ENCODE results near the gene METTL15.
"Not testable (repeated sequence)": the region's sequence is repeated elsewhere in the genome, so short reads cannot be mapped to it uniquely, and the experiment has no call there.

Gene METTL15

DNA sequence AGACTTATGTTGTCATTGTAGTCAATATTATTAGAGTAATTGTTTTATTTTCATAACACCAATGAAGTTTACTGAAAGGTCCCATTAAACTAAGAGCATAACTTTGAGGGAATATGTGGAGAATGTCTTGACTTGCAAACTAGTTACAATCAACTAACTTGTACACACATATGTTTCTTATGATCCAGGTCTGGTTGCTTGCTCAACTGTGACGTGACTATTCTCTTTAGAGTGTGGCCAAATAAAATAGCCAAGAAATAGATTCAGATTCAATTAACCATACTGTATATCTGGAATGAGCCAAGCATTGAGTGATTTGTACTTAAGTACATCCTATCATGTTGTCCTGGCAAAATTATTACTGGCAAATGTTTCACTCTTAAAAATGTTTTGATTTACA, 101.7 kb downstream of the METTL15 start:
- no peak for DNase-seq (ENCODE audit: low read depth)

GRCh38 chr11:28222063-28222462, 113.9 kb downstream of the METTL15 start:
- DNase-seq (ENCODE audit: low read depth) = not testable (repeated sequence)

DNA sequence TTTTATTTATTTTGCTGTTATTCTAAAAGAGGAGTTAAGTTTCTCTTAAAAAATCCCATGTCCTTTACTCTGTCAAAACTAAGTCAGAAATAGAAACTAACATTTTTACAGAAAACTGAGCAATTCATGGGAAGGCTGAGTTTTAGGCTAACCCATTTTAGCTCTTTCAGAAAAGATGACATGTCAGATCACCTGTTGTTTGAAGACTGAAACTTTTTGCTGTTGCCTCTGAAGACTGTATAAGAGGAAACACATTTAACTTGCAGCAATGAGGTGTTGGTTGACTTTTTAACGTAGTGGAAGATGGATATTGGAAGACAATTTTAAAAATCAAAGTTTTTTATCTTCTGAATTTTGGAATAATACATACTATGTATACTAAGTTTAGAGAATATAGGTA, 115.4 kb downstream of the METTL15 start:
- DNase-seq (ENCODE audit: low read depth) = no peak

DNA sequence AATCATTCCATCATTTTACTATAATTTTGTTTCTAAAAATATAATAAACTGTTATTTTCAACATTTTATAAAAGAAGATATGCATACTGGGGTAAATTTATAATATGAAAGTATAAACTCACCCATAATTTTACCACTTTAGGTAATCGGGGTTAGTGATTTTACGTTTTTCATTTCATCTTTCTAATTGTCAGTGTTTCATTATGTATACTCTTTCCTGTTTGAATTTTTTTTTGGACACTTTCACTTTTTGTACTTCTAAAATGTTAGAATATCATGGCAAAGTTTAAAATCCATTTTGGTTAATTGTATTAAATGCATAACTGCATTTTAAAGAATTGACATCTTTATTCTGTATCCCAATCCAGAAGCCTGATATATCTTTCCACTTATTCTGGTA, 115.8 kb downstream of the METTL15 start:
- DNase-seq (ENCODE audit: low read depth) = no peak

- no peak for DNase-seq (ENCODE audit: low read depth)
These were observed 119.3 kb downstream of the METTL15 start for GRCh38 chr11:28227460-28227859.

DNA sequence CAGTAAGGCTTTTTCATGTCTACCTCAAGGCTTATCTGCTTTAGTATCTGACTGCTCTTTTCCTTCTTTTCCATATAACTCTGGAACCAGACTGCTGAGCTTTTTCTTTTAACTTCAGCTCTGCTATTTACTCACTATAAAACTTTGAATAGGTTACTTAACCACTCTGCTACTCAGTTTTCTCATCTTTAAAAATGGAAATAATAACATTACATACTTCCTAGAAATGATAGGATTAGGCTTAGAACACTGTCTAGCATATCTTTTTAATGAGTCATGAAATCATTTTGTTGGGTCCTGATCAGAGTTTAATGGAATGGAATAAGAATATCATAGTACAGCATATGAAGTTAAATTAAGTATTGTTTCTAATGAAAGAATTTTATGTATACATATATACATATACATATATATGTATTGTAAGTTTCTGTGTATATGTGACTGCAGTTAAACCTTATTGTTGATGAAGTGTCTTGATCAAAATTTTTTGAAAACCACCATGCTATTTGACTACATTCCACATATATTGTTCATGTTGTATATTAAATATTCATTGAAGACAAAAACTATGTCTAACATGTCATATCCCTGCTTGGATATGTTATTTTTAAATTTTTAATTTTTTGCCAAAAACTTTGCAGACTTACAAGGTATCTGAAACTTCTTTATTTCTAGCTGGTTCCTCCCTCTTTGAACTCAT, 120.2 kb downstream of the METTL15 start:
- DNase-seq (ENCODE audit: low read depth) = no peak

GRCh38 chr11:28231475-28231874, 123.3 kb downstream of the METTL15 start:
- DNase-seq (ENCODE audit: low read depth) = no peak

DNA sequence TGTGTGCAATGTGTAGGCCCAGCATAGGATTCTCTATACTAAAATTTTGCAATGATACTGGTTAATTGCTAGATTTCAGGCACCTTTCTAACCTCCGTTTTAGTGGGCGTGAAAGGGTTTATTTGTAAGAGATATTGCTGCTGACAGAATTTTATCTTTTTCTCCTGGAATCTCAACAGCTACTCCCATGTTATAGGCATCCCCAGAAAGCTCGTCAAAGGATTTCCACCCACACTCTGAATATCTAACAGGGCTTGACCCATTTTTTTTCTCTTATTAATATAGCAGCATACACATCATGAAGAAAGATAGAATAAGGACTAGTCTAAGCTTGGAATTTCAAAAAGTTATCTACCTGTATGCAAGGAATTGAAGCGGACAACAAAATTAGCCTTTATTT, 124.5 kb downstream of the METTL15 start:
- DNase-seq (ENCODE audit: low read depth) = no peak

DNA sequence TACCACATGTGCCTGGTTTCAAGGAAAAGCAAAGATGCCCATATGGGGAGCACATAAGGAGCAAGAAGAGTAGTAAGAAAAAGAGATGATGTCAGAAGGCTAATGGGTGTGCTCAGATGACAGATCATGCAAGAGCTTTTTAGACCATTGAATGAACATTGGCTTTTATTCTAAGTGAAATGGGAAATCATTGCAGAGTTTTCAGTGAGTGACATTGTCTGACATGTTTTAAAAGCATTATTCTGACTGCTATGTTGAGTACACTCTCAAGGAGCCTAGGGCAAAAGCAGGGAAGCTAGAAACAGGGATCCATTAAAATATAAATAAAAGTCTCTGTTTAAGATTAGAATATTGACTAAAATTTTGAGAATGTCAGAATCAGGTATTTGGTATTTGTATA, 133.6 kb downstream of the METTL15 start:
- no peak for DNase-seq (ENCODE audit: low read depth)

GRCh38 chr11:28242596-28242995, 134.4 kb downstream of the METTL15 start:
- no peak for DNase-seq (ENCODE audit: low read depth)

GRCh38 chr11:28243061-28243460, 134.9 kb downstream of the METTL15 start:
- no peak for DNase-seq (ENCODE audit: low read depth)

DNA sequence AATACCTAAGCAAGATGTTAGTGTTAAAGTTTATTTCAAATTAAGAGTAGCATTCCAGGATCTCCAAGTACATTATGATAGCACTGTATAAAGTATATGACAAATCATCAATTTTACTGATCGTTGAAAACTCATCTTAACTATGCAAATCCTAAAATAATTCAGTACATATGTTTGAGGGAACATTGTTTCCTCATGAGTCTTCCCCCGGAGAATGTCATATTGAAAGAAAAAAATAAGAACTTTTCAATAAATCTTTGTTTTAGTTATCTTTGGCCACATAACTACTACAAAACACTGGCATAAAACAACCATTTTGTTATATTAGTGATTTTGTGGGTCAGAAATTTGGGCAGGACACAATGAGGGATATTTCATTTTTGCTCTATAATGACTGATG, 135.4 kb downstream of the METTL15 start:
- DNase-seq (ENCODE audit: low read depth) = no peak

GRCh38 chr11:28245131-28245530, 136.9 kb downstream of the METTL15 start:
- no peak for DNase-seq (ENCODE audit: low read depth)

GRCh38 chr11:28250192-28250591, 142.0 kb downstream of the METTL15 start:
- DNase-seq (ENCODE audit: low read depth) = no peak

DNA sequence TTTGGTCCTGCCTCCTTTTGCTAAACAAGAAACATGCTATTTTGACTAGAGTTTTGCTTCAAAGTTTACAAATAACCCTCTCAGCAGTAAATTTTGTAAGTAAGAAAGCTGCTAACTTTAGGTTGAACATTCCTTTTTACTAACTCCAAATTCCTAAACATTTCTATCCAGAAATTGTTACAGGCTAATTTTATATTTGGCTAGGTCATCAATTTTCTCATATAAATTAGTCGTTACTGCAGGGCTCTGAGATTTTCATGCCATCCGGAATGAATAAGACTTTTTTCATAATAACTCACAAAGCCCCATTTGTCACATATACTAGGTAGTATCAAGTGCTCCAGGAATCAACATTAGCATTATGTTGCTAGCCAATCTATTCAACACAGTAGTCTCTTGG, 143.1 kb downstream of the METTL15 start:
- no peak for DNase-seq (ENCODE audit: low read depth)

DNA sequence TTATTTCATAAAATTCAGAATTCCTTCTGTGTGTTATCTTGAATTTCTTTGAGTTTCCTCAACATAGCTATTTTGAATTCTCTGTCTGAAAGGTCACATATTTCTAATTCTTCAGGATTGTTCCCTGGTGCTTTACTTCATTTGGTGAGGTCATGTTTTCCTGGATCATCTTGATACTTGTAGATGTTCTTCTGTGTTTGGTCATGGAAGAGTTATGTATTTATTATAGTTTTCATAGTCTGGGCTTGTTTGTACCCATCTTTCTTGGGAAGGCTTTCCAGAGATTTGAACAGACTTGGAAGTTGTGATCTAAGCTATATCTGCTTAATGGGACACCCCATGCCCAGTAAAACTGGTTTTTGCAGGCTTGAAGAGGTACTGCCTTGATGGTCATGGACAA, 149.6 kb downstream of the METTL15 start:
- DNase-seq (ENCODE audit: low read depth) = no peak

- DNase-seq (ENCODE audit: low read depth) = no peak
These were observed 151.1 kb downstream of the METTL15 start for GRCh38 chr11:28259177-28259843.

- DNase-seq (ENCODE audit: low read depth) = no peak
These were observed 160.7 kb downstream of the METTL15 start for GRCh38 chr11:28268925-28269324.

GRCh38 chr11:28269586-28269985, 161.4 kb downstream of the METTL15 start:
- DNase-seq (ENCODE audit: low read depth) = no peak

DNA sequence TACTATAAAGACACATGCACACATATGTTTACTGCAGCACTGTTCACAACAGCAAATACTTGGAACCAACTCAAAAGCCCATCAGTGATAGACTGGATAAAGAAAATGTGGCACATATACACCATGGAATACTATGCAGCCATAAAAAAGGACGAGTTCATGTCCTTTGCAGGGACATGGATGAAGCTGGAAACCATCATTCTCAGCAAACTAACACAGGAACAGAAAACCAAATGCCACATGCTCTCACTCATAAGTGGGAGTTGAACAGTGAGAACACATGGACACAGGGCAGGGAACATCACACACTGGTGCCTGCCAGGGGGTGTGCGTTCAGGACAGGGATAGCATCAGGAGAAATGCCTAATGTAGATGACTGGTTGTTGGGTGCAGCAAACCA, 164.1 kb downstream of the METTL15 start:
- not testable (repeated sequence) for DNase-seq (ENCODE audit: low read depth)

DNA sequence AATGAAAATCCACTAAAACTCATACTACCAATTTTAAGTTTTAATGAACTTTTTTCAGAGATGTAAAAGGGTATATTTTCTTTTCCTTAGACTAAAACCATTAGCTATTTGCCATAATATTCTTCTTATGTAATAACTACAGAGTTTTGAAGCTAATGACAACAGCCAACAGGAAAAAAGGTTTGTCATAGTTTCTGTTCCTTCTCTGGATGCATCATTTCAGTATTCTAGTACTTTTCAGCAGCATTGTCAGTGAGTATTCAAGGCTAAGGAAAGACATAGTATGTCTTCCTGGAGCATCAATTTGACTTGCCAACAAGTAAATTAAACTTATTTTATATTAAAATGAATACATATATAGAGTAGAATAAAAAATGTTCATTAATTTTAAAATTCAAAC, 166.0 kb downstream of the METTL15 start:
- no peak for DNase-seq (ENCODE audit: low read depth)

DNA sequence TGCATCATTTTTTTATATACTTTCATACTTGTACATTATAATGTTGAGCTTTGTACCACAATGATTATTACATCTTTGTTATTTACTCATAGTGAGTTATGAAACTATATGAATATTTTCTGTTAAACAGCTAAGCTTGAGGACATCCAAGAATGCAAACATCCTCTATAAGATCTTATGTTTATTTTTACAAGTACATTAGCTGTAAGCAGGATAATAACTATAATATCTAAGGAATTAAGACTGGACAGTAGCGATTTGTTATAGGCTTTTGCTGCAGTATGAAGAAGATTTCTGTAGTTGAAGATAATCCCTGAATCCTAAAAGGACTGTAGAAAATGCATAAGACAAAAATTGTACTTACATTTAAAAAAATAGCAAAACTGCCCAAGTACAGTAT, 176.0 kb downstream of the METTL15 start:
- no peak for DNase-seq (ENCODE audit: low read depth)

GRCh38 chr11:28289444-28289843, 181.3 kb downstream of the METTL15 start:
- DNase-seq (ENCODE audit: low read depth) = no peak

- DNase-seq (ENCODE audit: low read depth) = not testable (repeated sequence)
These were observed 182.8 kb downstream of the METTL15 start for GRCh38 chr11:28290995-28291394.

Data from activated T-cell treated with anti-CD3 and anti-CD28 coated beads for 48 hours (primary cell).